CD4-positive, alpha-beta T cell (primary cell): ENCODE data around the gene CLSTN2. TPM values are rescaled to one million over a fixed set of nuclear protein-coding genes. Genes with fewer than 3 reads are reported as not detected.

Experiments
- ATAC-seq: fragments of 200-7000 bp; cut with Tn5 transposase; one replicate; pipeline ENCODE4 v1.10.0; 2022; ENCODE audit warnings: mild to moderate bottlenecking; ENCODE audit not compliant: poor library complexity
- CTCF ChIA-PET: fragments of 350-600 bp; sonication (Branson Sonifier 250); formaldehyde crosslinking; loops from one replicate; lab custom pipeline; 2021; ENCODE audit warnings: antibody characterized with exemption, inconsistent platforms; lab: Charles Lee
- POLR2A ChIA-PET: fragments of 350-600 bp; sonication (Branson Sonifier 250); formaldehyde crosslinking; loops from one replicate; lab custom pipeline; 2021; ENCODE audit warnings: antibody characterized with exemption, inconsistent platforms; lab: Charles Lee
- DNase-seq, 14 experiments: peaks; one replicate each; pipeline ENCODE4 v3.0.0-alpha.2; 2013 to 2020; ENCODE audit warnings: mixed read lengths in 2 of 14
- H3K27ac ChIP-seq, 2 donors: one replicate each; pipeline versions ENCODE4 v1.5.1 to v1.7.0; 2013; ENCODE audit warnings: low read length in 2 of 2, low read depth in 1 of 2, mild to moderate bottlenecking in 1 of 2
- H3K27me3 ChIP-seq, 2 experiments: 1 replicate in 1 of 2; 2 replicates in 1 of 2; pipeline versions ENCODE4 v1.6.1 to v1.7.0; 2013; ENCODE audit warnings: low read length in 2 of 2, control low read depth in 1 of 2, mild to moderate bottlenecking in 1 of 2, moderate library complexity in 1 of 2; ENCODE audit not compliant: insufficient read depth in 2 of 2, control insufficient read depth in 1 of 2
- H3K36me3 ChIP-seq: one replicate; pipeline ENCODE4 v1.6.1; 2013; ENCODE audit warnings: low read length, control low read depth; ENCODE audit not compliant: insufficient read depth
- H3K4me1 ChIP-seq: one replicate; pipeline ENCODE4 v1.6.1; 2013; ENCODE audit warnings: low read length, control low read depth; ENCODE audit not compliant: insufficient read depth
- H3K4me3 ChIP-seq: one replicate; pipeline ENCODE4 v1.5.1; 2013; ENCODE audit warnings: mild to moderate bottlenecking, low read length, moderate library complexity
- H3K9me3 ChIP-seq, 2 experiments: 1 replicate in 1 of 2; 2 replicates in 1 of 2; pipeline versions ENCODE4 v1.6.1 to v1.7.0; 2013; ENCODE audit warnings: low read length in 2 of 2, mild to moderate bottlenecking in 2 of 2, control low read depth in 1 of 2, moderate library complexity in 1 of 2; ENCODE audit not compliant: control insufficient read depth in 1 of 2, insufficient read depth in 1 of 2
- H3K27ac Mint-ChIP-seq: one replicate; pipeline ENCODE4 v1.8.0; 2020; ENCODE audit warnings: mixed read lengths
- H3K27me3 Mint-ChIP-seq: one replicate; pipeline ENCODE4 v1.8.0; 2021; ENCODE audit warnings: mixed read lengths
- H3K36me3 Mint-ChIP-seq: one replicate; pipeline ENCODE4 v1.8.0; 2021; ENCODE audit warnings: low read depth, mixed read lengths
- H3K4me1 Mint-ChIP-seq: one replicate; pipeline ENCODE4 v1.8.0; 2021; ENCODE audit warnings: low read depth, mixed read lengths
- H3K4me3 Mint-ChIP-seq: one replicate; pipeline ENCODE4 v1.8.0; 2020; ENCODE audit warnings: mild to moderate bottlenecking, mixed read lengths
- H3K9me3 Mint-ChIP-seq: one replicate; pipeline ENCODE4 v1.8.0; 2020; ENCODE audit warnings: mixed read lengths
- CTCF ChIP-seq: fragments of 200-600 bp; IDR thresholded peaks from one replicate; pipeline ENCODE4 v1.8.0; 2022; ENCODE audit warnings: antibody characterized with exemption, mild to moderate bottlenecking
- intact Hi-C, 2 experiments: fragments of 100-400 bp; cut with DNase I in 1 of 2; cut with micrococcal nuclease in 1 of 2; formaldehyde crosslinking; loops; one replicate each; pipeline versions ENCODE4 v1.15.1 to v1.9.0; 2023 to 2025; cut with DNase I, micrococcal nuclease
- total RNA-seq, 174 experiments: library from RNA in 2 of 174; stranded (reverse) in 2 of 174; gene quantifications; one replicate each; pipeline ENCODE4 v1.2.3 and lab custom pipeline; 2021 to 2026

CLSTN2 gene
- total RNA-seq, 2 experiments from 2014 or later, result not detected

- H3K27me3 Mint-ChIP-seq, result no peaks in the 10 kb centered on the region
- no peaks in the 10 kb centered on the region for H3K36me3 Mint-ChIP-seq
Measured at GRCh38 chr3:140545756-140546155, 610.8 kb downstream of the CLSTN2 start.

GRCh38 chr3:140546649-140547048 lies 611.7 kb downstream of the CLSTN2 start:
- no peak for ATAC-seq
- TF ChIP-seq CTCF, result no peak
- H3K27ac ChIP-seq, result no peak overlapping the region
- no peaks in the 10 kb centered on the region for H3K4me1 ChIP-seq
- no peak for DNase-seq
- H3K27me3 ChIP-seq, result no peaks in the 10 kb centered on the region
- Mint-ChIP-seq H3K27ac (no peak overlapping the region), H3K4me1 (no peaks in the 10 kb centered on the region), H3K27me3 (no peaks in the 10 kb centered on the region), H3K36me3 (no peaks in the 10 kb centered on the region), H3K4me3 (no peak overlapping the region), H3K9me3 (no peaks in the 10 kb centered on the region)
- peaks cover 0 to 3% of the 10 kb centered on the region in 2 experiments for H3K9me3 ChIP-seq
- POLR2A ChIA-PET, result no interaction called here
- intact Hi-C loops, result no loop called here
- H3K36me3 ChIP-seq, result no peaks in the 10 kb centered on the region
- CTCF ChIA-PET, result no interaction called here
- H3K4me3 ChIP-seq, result no peak overlapping the region

More at GRCh38 chr3:140545756-140546155, 610.8 kb downstream of the CLSTN2 start:
- H3K4me1 Mint-ChIP-seq, result no peaks in the 10 kb centered on the region
- peaks cover 0 to 3% of the 10 kb centered on the region in 2 experiments for H3K9me3 ChIP-seq
- no peak overlapping the region for H3K27ac Mint-ChIP-seq
- no peak for TF ChIP-seq CTCF
- H3K27me3 ChIP-seq, result no peaks in the 10 kb centered on the region
- POLR2A ChIA-PET, result no interaction called here
- H3K4me1 ChIP-seq, result no peaks in the 10 kb centered on the region
- no peak overlapping the region for H3K4me3 Mint-ChIP-seq
- no peaks in the 10 kb centered on the region for H3K36me3 ChIP-seq
- no peak overlapping the region for H3K4me3 ChIP-seq
- intact Hi-C loops, result no loop called here
- no peak overlapping the region for H3K27ac ChIP-seq
- no peak for ATAC-seq
- CTCF ChIA-PET, result no interaction called here
- no peak for DNase-seq
- H3K9me3 Mint-ChIP-seq, result no peaks in the 10 kb centered on the region

DNA sequence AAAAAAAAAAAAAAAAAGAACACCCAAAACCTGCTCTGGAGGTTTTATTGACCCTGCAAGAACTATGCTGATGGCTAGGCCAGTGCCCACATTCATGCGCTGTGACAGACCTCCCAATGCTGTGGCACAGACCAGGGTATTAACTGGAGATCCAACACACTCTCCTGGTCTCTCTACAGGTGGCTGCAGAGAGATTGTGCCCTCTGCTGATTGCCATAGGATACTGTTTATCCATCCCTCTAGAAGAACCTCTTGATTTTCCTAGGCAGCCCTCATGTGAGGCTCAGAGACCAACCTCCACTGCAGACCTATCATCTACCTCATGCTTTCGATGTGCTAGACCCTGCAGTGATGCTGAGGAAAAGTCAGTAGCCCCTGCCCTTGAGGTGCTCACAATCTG lies 617.4 kb downstream of the CLSTN2 start:
- no peak overlapping the region for H3K4me3 Mint-ChIP-seq
- H3K36me3 Mint-ChIP-seq, result no peaks in the 10 kb centered on the region
- TF ChIP-seq CTCF, result no peak
- ChIA-PET POLR2A (no interaction called here), CTCF (no interaction called here)
- ATAC-seq, result no peak
- H3K9me3 ChIP-seq, result peaks cover 0 to 3% of the 10 kb centered on the region in 2 experiments
- no peak for DNase-seq
- H3K4me1 Mint-ChIP-seq, result no peaks in the 10 kb centered on the region
- H3K4me1 ChIP-seq, result no peaks in the 10 kb centered on the region
- H3K9me3 Mint-ChIP-seq, result no peaks in the 10 kb centered on the region
- H3K27me3 ChIP-seq, result no peaks in the 10 kb centered on the region
- H3K36me3 ChIP-seq, result no peaks in the 10 kb centered on the region
- intact Hi-C loops, result no loop called here
- H3K27me3 Mint-ChIP-seq, result no peaks in the 10 kb centered on the region
- H3K4me3 ChIP-seq, result no peak overlapping the region
- H3K27ac Mint-ChIP-seq, result no peak overlapping the region
- no peak overlapping the region for H3K27ac ChIP-seq
